Activated naive CD8-positive, alpha-beta T cell (primary cell): ENCODE results near the gene VIPAS39.

Experiments used
- H3K27ac Mint-ChIP-seq: one replicate; pipeline ENCODE4 v1.8.0; 2021; ENCODE audit warnings: mixed read lengths
- H3K27me3 Mint-ChIP-seq: one replicate; pipeline ENCODE4 v1.8.0; 2021; ENCODE audit warnings: mixed read lengths
- H3K36me3 Mint-ChIP-seq: one replicate; pipeline ENCODE4 v1.8.0; 2021; ENCODE audit warnings: mixed read lengths
- H3K4me1 Mint-ChIP-seq: one replicate; pipeline ENCODE4 v1.8.0; 2021; ENCODE audit warnings: low read depth, mixed read lengths
- H3K4me3 Mint-ChIP-seq: one replicate; pipeline ENCODE4 v1.8.0; 2021; ENCODE audit warnings: mild to moderate bottlenecking, mixed read lengths
- H3K9me3 Mint-ChIP-seq: one replicate; pipeline ENCODE4 v1.8.0; 2021; ENCODE audit warnings: low read depth, mixed read lengths

VIPAS39 gene

GRCh38 chr14:77478796-77479195 is 21.4 kb upstream of the VIPAS39 start:
- no peak overlapping the region for H3K27ac Mint-ChIP-seq
- H3K4me3 Mint-ChIP-seq: no peak overlapping the region
- no peaks in the 10 kb centered on the region for H3K36me3 Mint-ChIP-seq
- H3K9me3 Mint-ChIP-seq: no peaks in the 10 kb centered on the region
- no peaks in the 10 kb centered on the region for H3K27me3 Mint-ChIP-seq
- H3K4me1 Mint-ChIP-seq: no peaks in the 10 kb centered on the region

GRCh38 chr14:77478029-77478428 is 20.6 kb upstream of the VIPAS39 start:
- Mint-ChIP-seq H3K4me1 (no peaks in the 10 kb centered on the region), H3K36me3 (no peaks in the 10 kb centered on the region), H3K9me3 (no peaks in the 10 kb centered on the region), H3K27ac (no peak overlapping the region), H3K4me3 (no peak overlapping the region), H3K27me3 (no peaks in the 10 kb centered on the region)

- H3K27ac Mint-ChIP-seq: no peak overlapping the region
- H3K36me3 Mint-ChIP-seq: no peaks in the 10 kb centered on the region
- H3K4me1 Mint-ChIP-seq: no peaks in the 10 kb centered on the region
- H3K27me3 Mint-ChIP-seq: no peaks in the 10 kb centered on the region
- no peak overlapping the region for H3K4me3 Mint-ChIP-seq
- H3K9me3 Mint-ChIP-seq: no peaks in the 10 kb centered on the region
Observed at GRCh38 chr14:77475432-77476115, 18.2 kb upstream of the VIPAS39 start.

- no peak overlapping the region for H3K27ac Mint-ChIP-seq
- no peaks in the 10 kb centered on the region for H3K9me3 Mint-ChIP-seq
Observed at GRCh38 chr14:77474479-77475177, 17.2 kb upstream of the VIPAS39 start.

GRCh38 chr14:77473921-77474320 is 16.5 kb upstream of the VIPAS39 start:
- Mint-ChIP-seq H3K4me3 (no peak overlapping the region), H3K4me1 (no peaks in the 10 kb centered on the region), H3K27me3 (no peaks in the 10 kb centered on the region), H3K9me3 (no peaks in the 10 kb centered on the region), H3K27ac (no peak overlapping the region), H3K36me3 (no peaks in the 10 kb centered on the region)

More at GRCh38 chr14:77474479-77475177, 17.2 kb upstream of the VIPAS39 start:
- Mint-ChIP-seq H3K36me3 (no peaks in the 10 kb centered on the region), H3K4me3 (no peak overlapping the region), H3K4me1 (no peaks in the 10 kb centered on the region), H3K27me3 (no peaks in the 10 kb centered on the region)

GRCh38 chr14:77470224-77470870 is 12.9 kb upstream of the VIPAS39 start:
- no peaks in the 10 kb centered on the region for H3K4me1 Mint-ChIP-seq
- no peaks in the 10 kb centered on the region for H3K27me3 Mint-ChIP-seq
- H3K4me3 Mint-ChIP-seq: no peak overlapping the region
- no peaks in the 10 kb centered on the region for H3K9me3 Mint-ChIP-seq
- no peak overlapping the region for H3K27ac Mint-ChIP-seq
- H3K36me3 Mint-ChIP-seq: peaks cover 1% of the 10 kb centered on the region

GRCh38 chr14:77469539-77469938 is 12.1 kb upstream of the VIPAS39 start:
- H3K4me3 Mint-ChIP-seq: no peak overlapping the region
- H3K27ac Mint-ChIP-seq: no peak overlapping the region
- H3K9me3 Mint-ChIP-seq: no peaks in the 10 kb centered on the region
- no peaks in the 10 kb centered on the region for H3K4me1 Mint-ChIP-seq
- H3K27me3 Mint-ChIP-seq: no peaks in the 10 kb centered on the region
- H3K36me3 Mint-ChIP-seq: peaks cover 4% of the 10 kb centered on the region

GRCh38 chr14:77469067-77469505 is 11.7 kb upstream of the VIPAS39 start:
- H3K36me3 Mint-ChIP-seq: peaks cover 4% of the 10 kb centered on the region
- no peaks in the 10 kb centered on the region for H3K9me3 Mint-ChIP-seq
- H3K4me3 Mint-ChIP-seq: no peak overlapping the region

GRCh38 chr14:77467801-77468200 is 10.4 kb upstream of the VIPAS39 start:
- H3K36me3 Mint-ChIP-seq: peaks cover 4% of the 10 kb centered on the region

More at GRCh38 chr14:77469067-77469505, 11.7 kb upstream of the VIPAS39 start:
- Mint-ChIP-seq H3K27ac (no peak overlapping the region), H3K27me3 (no peaks in the 10 kb centered on the region), H3K4me1 (no peaks in the 10 kb centered on the region)

GRCh38 chr14:77459072-77459723 is 1.8 kb upstream of the VIPAS39 start:
- peaks cover 43% of the 10 kb centered on the region for H3K4me1 Mint-ChIP-seq
- H3K4me3 Mint-ChIP-seq: peak overlapping the region; percentile 100
- no peaks in the 10 kb centered on the region for H3K27me3 Mint-ChIP-seq
- peak overlapping the region; percentile 100 for H3K27ac Mint-ChIP-seq
- no peaks in the 10 kb centered on the region for H3K9me3 Mint-ChIP-seq
- peaks cover 20% of the 10 kb centered on the region for H3K36me3 Mint-ChIP-seq

More at GRCh38 chr14:77467801-77468200, 10.4 kb upstream of the VIPAS39 start:
- Mint-ChIP-seq H3K27ac (no peak overlapping the region), H3K9me3 (no peaks in the 10 kb centered on the region), H3K4me1 (no peaks in the 10 kb centered on the region), H3K27me3 (no peaks in the 10 kb centered on the region), H3K4me3 (no peak overlapping the region)

GRCh38 chr14:77458249-77458950 is 999 bp upstream of the VIPAS39 start:
- H3K4me1 Mint-ChIP-seq: peaks cover 43% of the 10 kb centered on the region
- peak overlapping the region; percentile 100 for H3K27ac Mint-ChIP-seq
- no peaks in the 10 kb centered on the region for H3K9me3 Mint-ChIP-seq
- no peaks in the 10 kb centered on the region for H3K27me3 Mint-ChIP-seq
- H3K36me3 Mint-ChIP-seq: peaks cover 20% of the 10 kb centered on the region
- H3K4me3 Mint-ChIP-seq: peak overlapping the region; percentile 100

GRCh38 chr14:77457115-77457521 is 283 bp downstream of the VIPAS39 start:
- no peaks in the 10 kb centered on the region for H3K9me3 Mint-ChIP-seq

GRCh38 chr14:77455966-77456640 is 1.3 kb downstream of the VIPAS39 start:
- H3K36me3 Mint-ChIP-seq: peaks cover 25% of the 10 kb centered on the region
- H3K4me3 Mint-ChIP-seq: peak overlapping the region; percentile 100
- no peaks in the 10 kb centered on the region for H3K9me3 Mint-ChIP-seq
- no peaks in the 10 kb centered on the region for H3K27me3 Mint-ChIP-seq
- H3K4me1 Mint-ChIP-seq: peaks cover 37% of the 10 kb centered on the region
- no peak overlapping the region for H3K27ac Mint-ChIP-seq

More at GRCh38 chr14:77457115-77457521, 283 bp downstream of the VIPAS39 start:
- peaks cover 43% of the 10 kb centered on the region for H3K4me1 Mint-ChIP-seq
- no peaks in the 10 kb centered on the region for H3K27me3 Mint-ChIP-seq
- peaks cover 23% of the 10 kb centered on the region for H3K36me3 Mint-ChIP-seq
- H3K27ac Mint-ChIP-seq: peak overlapping the region; percentile 100
- H3K4me3 Mint-ChIP-seq: peak overlapping the region; percentile 100

- no peaks in the 10 kb centered on the region for H3K9me3 Mint-ChIP-seq
- no peaks in the 10 kb centered on the region for H3K4me1 Mint-ChIP-seq
- H3K36me3 Mint-ChIP-seq: peaks cover 11% of the 10 kb centered on the region
- no peak overlapping the region for H3K4me3 Mint-ChIP-seq
- no peak overlapping the region for H3K27ac Mint-ChIP-seq
- H3K27me3 Mint-ChIP-seq: no peaks in the 10 kb centered on the region
Observed at GRCh38 chr14:77442196-77442595, 15.2 kb downstream of the VIPAS39 start.
